MM.1S (cell line): ENCODE data around the gene UBE2L6.

Experiments used
- EZH2 ChIP-seq: fragments of 300-600 bp; sonication (generic); optimal IDR thresholded peaks from 2 replicates; pipeline ENCODE3; 2017; ENCODE audit warnings: low read depth, mild to moderate bottlenecking, antibody characterized with exemption, low read length, mixed read lengths
- TF ChIP-seq, protein P1 (sequence below): fragments of 300-600 bp; sonication (generic); IDR thresholded peaks from 2 replicates; pipeline ENCODE4 v1.5.1; 2016; ENCODE audit warnings: antibody characterized with exemption, low read length, mixed read lengths

DNA sequence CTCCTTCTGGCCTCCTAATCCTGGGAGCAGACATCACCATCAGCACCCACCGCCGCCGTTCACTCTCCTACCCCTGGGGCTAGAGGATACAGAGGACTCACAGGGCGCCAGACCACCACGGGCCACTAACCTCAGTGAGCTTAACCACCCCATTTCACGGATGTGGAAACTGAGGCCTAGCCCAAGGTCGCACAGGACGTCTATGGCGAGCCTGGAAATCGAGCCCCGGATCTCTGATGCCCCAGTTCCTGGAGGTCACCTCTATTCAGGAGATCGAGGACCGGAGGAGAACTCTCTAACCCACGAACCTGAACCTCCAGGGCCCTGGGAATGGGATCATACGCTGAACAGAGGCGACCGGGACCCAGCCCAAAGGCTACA, 37.3 kb downstream of the UBE2L6 start:
- TF ChIP-seq, protein P1, sequence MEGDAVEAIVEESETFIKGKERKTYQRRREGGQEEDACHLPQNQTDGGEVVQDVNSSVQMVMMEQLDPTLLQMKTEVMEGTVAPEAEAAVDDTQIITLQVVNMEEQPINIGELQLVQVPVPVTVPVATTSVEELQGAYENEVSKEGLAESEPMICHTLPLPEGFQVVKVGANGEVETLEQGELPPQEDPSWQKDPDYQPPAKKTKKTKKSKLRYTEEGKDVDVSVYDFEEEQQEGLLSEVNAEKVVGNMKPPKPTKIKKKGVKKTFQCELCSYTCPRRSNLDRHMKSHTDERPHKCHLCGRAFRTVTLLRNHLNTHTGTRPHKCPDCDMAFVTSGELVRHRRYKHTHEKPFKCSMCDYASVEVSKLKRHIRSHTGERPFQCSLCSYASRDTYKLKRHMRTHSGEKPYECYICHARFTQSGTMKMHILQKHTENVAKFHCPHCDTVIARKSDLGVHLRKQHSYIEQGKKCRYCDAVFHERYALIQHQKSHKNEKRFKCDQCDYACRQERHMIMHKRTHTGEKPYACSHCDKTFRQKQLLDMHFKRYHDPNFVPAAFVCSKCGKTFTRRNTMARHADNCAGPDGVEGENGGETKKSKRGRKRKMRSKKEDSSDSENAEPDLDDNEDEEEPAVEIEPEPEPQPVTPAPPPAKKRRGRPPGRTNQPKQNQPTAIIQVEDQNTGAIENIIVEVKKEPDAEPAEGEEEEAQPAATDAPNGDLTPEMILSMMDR: no peak
- TF ChIP-seq EZH2: no peak
